NCI-H748 (cell line): ENCODE results near the gene ENTREP1.
A peak's percentile ranks its signal among the peaks of the same experiment; 100 is the strongest.
"Not testable (repeated sequence)": the region's sequence is repeated elsewhere in the genome, so short reads cannot be mapped to it uniquely, and the experiment has no call there.

Experiments
- DNase-seq: peaks from one replicate; lab custom pipeline; 2025; ENCODE audit not compliant: unreplicated experiment; lab: John Stamatoyannopoulos, UW

Gene ENTREP1

DNA sequence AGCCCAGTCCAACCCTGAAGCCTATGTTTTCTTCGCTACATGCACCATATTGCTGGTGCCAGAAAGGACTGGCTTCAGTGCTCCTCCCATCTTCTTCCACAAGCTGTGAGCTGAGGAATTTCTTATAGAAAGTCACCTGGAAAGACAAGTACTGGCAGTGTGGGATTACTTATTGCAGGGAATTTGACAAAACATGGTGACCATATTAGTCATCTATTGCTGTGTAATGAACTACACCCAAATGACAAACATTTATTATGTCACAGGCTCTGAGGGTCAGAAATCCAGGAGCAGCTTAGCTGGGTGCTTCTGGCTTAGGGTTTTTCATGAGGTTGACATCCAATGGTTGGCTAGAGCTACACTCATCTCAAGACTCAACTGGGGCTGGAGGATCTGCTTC lies 75.5 kb downstream of the ENTREP1 start:
- no peak for DNase-seq

GRCh38 chr9:69409936-69410335 lies 84.9 kb downstream of the ENTREP1 start:
- DNase-seq, result not testable (repeated sequence)

- DNase-seq, result no peak
These were observed 86.2 kb downstream of the ENTREP1 start for GRCh38 chr9:69411246-69411645.

GRCh38 chr9:69411931-69412740 lies 87.1 kb downstream of the ENTREP1 start:
- DNase-seq, result no peak

DNA sequence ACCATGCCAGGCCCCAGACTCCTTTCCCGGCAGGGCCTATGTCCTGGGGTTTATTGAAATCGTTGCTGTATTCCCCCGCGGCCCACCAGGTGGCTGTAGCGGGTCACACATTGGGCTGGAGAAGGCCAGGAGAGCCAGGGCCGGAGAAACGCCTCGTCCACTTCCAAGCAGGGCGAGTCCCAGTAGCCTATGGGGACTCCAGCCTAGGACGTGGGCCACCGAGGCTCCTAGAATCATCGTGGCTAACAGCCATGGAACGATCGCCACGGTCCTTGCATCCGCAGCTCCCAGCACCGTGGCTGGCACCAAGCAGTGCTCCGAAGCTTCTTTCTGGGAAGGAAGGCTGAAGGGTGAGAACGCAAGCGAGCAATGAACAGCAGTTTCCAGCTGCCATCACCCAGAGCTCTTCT lies 87.7 kb downstream of the ENTREP1 start:
- peak; percentile 60 for DNase-seq

- DNase-seq, result no peak
These were observed 95.7 kb downstream of the ENTREP1 start for GRCh38 chr9:69420611-69421270.

DNA sequence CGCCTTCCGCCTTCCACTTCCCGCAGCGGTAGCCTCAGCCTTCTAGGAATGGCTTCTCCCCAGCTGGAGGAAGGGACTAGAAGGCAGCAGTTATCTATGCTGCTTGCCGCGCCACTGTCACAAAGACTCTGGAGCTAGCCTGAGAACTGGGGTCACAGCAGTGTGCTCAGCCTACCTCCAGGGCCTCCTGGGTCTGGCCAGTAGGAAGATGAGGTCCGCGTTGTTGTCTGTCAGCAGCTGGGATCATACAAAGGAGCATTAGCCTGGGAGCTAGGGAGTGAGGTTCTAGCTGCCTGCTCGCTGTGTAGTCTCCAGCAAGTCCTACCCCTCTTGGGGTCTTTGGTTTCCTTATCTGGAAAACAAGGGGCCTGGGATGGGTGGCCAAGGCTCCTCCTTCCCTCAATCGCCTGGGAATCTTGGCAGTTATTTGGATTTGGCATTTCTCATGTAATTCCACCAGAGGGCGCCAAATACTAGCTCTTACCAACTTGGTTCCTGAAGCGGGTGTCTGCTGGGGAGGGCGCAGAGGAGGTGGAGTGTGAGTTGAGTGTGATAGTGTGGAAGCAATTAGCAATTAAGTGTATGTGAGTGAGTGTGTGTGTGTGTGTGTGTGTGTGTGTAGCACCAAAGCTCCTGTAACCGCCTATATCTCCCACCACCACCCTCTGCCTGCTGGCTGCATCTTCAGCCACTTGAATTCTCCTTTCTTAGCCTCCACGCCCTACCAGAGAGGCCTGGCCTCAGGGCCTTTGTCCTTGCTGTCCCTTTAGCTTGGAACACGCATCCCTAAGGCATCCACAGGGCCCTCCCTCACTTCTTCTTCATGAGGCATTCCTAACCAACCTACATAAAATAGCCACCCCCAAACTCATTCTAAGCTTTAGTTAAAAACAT lies 97.1 kb downstream of the ENTREP1 start:
- peak; percentile 78 for DNase-seq

GRCh38 chr9:69425136-69425801 lies 100.3 kb downstream of the ENTREP1 start:
- peak; percentile 82 for DNase-seq

GRCh38 chr9:69427286-69427685 lies 102.3 kb downstream of the ENTREP1 start:
- no peak for DNase-seq

DNA sequence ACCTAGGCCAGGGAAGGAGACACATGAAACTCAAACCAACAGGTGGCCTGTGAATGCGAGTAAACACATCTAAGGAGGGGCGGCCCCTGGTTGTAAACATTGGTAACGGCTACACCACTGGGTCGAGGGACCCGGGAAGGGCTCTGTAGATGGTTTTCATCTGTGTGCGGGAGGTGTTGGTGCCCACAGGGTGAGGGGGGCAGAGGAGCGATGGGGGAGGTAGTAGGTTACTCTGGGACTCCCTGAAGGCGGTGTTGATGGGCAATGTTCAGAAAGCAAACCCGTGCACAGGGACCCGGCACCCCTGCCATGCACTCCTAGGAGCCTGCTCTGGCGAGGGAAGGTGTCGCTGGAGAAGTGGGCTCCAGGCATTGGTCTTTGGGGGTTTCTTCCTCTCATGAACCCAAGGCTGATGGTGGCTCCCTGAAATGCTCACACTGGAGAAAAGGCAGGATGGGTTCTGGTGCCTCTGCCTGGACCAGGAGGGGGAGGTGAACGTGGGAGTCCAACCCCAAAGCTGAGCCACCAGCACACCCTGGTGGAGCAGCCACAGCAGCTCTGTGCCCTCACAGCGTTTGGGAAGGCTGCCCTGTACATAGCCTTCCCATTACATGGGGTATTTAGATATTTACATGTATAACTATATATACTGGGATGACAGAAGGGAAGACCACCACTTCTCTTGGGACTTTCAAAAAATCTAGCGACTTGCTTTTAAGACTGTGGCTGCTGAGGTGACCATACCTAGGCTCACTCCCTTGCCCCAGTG lies 103.2 kb downstream of the ENTREP1 start:
- no peak for DNase-seq

DNA sequence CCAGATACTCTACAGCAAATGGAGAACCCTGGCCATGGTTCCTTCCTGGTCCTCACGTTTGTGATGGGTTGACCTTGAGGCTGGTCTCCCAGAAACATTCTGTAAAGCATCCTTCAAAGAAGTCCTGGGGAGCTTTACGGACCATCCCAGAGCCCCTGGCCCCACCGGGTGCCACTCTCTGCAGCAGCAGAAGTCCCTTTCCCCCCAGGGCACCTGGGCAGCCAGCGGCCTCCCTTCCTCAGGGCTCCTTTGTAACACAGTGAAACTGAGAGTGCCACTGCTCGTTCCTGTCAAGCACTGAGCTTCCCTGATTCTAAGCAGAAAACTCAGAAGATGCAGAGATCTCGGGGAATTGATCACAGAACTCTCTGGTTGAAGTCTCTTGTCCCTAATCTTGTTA lies 104.3 kb downstream of the ENTREP1 start:
- no peak for DNase-seq

GRCh38 chr9:69430206-69430605 lies 105.2 kb downstream of the ENTREP1 start:
- no peak for DNase-seq

GRCh38 chr9:69431203-69431602 lies 106.2 kb downstream of the ENTREP1 start:
- no peak for DNase-seq

- no peak for DNase-seq
These were observed 106.8 kb downstream of the ENTREP1 start for GRCh38 chr9:69431777-69432176.

DNA sequence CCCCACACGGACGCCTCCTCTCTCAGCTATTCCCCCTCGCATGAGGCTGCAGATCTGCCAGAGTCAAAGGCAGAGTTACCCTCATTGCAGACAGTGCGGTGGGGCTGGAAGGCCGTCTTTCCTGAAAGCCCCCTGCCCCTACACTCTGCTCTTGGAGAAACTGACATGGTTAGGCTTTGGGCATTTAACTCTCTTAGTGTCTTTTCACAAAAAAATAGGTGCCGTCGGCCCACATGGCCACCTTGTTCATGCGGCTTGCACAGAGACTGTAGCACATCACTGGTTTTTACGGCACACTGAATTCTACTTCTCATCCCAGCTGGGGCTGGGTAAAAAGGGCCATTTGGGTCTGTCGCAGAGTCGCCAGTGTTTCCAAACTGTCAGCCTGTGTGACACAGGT lies 107.6 kb downstream of the ENTREP1 start:
- no peak for DNase-seq

DNA sequence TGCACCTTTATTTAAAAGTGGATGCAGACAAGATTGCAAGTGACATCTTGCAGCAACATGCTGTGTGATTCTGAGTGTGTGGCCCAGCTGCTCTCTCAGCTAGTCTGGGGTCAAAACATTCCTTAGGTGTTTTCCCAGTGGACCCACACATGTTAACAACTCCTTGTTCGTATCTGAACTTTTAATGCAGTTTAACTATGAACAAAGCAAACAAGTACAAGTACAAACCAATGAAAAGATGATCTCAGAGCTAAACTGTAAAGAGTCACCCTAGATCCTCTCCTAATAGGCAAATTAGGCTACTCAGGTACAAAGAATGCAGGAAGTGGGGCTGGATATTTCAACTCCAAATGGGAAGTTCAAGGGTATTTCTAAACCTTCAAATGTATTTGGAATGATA lies 108.4 kb downstream of the ENTREP1 start:
- DNase-seq, result no peak

- no peak for DNase-seq
These were observed 109.0 kb downstream of the ENTREP1 start for GRCh38 chr9:69433968-69434367.

GRCh38 chr9:69439654-69440053 lies 114.6 kb downstream of the ENTREP1 start:
- DNase-seq, result not testable (repeated sequence)

GRCh38 chr9:69440254-69440955 lies 115.4 kb downstream of the ENTREP1 start:
- peak; percentile 63 for DNase-seq
